Measurements from ENCODE around the gene TRMT10B.

TRMT10B gene, protein sequence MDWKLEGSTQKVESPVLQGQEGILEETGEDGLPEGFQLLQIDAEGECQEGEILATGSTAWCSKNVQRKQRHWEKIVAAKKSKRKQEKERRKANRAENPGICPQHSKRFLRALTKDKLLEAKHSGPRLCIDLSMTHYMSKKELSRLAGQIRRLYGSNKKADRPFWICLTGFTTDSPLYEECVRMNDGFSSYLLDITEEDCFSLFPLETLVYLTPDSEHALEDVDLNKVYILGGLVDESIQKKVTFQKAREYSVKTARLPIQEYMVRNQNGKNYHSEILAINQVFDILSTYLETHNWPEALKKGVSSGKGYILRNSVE

DNA sequence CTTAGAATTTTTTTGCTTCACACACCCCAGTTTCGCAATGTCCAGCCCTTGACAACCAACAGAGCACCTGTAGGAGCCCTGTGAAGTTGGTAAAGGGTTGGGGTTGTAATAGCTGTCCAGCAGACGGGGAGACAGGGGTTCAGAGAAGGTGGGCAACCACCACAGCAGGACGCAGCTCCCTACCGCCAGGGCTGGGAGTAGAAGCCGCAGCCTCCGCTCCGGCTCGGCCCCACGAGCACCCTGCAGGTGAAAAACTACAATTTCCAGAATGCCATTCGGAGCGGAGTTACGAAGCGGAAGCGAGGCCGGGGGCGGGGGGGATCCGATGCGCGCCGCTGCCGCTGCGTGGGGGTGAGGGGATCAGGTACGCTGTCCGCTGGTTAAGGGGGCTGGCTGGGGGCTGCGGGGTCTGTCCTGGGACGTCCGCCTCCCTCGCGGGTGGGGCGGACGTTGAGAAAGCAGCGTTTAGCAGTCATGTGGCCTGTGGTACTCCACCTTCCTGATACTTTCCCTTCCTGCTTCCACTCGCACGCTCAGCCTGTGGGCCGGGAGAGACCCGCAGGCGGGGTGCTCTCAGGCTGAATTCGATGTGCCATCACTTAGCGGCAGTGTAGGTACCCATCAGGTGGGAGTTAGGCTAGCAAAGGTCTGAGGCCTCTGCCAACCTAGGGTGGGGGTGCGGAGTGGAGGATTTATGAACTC is at the start of gene TRMT10B:
TSS of gene TRMT10B (plus strand) at position 317 of the 702 bp plus-strand sequence. CDS start 8,127 bp downstream, outside the sequence.
- DNase-seq = peak; percentile 82

DNA sequence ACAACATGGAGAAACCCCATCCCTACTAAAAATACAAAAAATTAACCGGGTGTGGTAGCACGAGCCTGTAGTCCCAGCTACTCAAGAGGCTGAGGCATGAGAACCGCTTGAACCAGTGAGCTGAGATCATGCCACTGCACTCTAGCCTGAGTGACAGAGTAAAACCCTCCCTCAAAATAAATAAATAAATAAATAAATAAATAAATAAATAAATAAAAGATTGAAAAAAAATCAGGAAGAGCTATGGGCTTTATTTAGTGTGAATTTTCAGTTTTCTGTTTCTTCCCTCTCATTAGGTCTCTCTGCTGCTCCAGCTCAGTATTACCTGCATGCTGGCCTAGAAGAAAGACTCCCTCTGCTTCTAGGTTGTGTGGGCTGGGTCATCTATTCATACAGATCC is 47.8 kb upstream of the TRMT10B start:
- DNase-seq = no peak

DNA sequence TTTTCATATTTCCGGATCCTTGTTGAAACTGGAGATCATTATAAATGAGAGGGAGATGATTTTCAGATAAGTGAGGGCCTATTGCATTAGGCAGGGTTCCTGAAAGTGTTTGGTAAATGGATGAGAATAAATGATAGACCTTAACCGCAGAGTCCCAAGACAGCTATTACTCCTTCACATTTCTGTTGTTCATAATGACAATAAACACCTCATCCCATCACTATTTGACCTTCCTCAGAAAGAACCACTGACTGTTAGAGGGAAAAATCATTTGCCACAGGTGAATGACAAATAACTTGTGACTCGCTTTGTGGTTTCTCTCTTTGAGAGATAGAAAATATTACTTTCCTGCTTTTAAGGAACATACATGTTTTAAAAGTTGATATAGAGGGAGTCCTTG is 47.3 kb upstream of the TRMT10B start:
- peak; percentile 18 for DNase-seq

DNA sequence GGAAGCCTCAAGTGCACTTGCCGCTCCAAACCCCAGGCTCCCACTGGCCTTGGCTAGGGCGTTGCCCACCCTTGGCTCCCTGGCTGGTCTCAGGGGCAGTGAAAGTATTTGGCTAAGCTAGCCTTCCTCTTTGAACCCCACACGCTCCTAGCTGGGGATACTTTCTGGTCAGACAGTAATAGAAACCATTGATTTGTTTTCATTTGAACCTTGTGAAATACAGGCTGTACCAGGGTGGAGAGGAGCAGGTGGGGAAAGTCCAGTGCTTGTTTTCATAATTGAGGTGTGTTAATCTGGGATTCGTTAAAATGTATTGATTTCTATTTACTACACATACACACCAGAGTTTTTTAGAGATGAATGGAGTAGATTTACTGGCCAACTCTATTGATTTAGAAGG is 45.9 kb upstream of the TRMT10B start:
- no peak for DNase-seq

DNA sequence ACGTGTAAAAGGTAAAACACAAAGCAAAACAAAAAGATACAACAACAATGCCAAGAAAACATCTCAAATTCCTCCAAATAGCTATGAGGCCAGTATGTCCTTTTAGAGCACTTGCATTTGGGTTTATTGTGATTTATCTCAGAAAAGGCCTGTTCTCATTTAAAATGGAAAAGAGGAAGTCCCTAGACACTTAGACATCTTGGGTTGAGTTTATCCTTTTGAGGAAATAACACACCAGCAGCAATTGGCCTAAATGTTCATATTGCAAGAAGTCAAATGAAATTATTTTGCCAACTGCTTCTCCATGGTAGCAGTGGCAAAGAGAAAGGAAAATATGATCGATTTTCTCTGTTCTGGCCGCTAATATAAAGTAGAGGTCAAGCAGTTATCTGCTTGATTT is 43.6 kb upstream of the TRMT10B start:
- no peak for DNase-seq

DNA sequence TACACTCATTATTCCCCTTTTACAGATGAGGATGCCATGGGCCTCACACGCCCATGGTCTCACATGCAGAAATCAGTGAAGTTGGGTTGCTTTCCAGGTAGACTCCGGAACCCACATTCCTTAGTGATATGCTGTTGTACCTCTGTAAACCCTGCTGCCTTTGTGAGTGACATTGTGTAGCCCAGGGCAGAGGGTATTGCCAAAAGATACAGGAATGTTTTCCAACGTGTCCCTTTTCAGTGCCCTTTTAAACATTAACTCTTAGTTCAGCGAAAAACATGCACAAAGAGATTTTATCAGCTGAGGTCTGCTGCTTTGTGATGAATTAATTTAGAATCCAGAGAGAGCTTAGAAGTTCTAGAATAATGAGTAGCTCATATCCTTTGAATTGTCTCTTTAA is 38.3 kb upstream of the TRMT10B start:
- no peak for DNase-seq

DNA sequence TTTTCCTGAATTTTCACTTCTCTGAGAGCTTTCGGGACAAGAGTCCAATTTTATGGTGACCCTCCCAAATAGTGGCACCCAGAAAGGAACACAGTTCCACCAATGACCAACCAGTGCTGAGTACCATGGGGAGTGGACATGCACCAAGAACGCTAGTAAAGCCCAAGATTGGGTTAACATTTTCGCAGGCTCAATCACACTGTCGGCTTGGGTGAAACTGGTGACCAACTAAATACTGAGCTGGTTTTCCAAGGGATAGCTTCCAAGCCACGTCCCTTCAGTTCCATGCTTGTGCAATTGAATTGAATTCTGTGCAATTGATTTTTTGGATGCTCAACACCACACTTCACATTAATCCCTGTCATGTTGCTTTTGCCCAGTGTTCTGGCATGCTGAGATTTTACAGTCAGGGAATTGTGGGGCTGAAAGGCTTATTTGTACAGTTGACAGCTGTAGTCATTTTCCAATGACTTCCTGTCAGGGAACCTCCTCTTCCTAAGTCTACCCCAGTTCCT is 37.6 kb upstream of the TRMT10B start:
- no peak for DNase-seq

DNA sequence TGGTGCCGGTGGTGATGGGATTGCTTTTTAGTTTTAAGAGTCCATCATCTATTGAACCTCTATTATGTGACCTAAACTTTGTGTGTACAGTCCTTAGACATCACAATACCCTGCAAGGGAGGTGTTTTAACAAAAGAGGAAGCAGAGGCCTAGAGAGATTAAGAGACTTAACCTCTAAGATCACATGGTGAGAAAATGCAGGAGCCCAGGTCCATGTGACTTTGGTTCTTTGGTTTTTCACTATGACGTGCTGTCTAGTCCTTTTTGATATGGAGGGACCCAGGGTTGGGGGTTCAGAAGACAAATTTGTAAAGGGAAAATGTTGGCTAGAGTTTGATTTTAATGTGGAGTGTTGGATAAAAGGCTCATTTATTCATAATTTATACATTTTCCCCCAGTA is 34.1 kb upstream of the TRMT10B start:
- DNase-seq = no peak

DNA sequence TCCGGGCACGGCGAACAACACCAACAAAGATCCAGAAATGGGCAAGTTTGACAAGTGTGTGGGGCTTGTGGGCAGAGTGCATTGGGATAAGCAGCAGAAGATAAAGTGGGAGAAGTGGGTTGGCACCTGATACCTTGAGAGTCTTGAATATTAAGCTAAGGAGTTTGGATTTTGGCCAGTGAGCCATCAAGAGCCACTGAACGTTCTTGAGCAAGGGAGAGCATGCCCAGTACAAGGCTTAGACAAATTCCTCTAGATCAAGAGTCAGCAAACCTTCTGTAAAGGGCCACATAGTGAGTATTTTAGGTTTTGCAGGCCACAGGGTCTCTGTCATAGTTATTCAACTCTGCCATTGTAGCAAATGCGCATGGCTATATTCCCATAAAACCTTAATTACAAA is 26.6 kb upstream of the TRMT10B start:
- no peak for DNase-seq

DNA sequence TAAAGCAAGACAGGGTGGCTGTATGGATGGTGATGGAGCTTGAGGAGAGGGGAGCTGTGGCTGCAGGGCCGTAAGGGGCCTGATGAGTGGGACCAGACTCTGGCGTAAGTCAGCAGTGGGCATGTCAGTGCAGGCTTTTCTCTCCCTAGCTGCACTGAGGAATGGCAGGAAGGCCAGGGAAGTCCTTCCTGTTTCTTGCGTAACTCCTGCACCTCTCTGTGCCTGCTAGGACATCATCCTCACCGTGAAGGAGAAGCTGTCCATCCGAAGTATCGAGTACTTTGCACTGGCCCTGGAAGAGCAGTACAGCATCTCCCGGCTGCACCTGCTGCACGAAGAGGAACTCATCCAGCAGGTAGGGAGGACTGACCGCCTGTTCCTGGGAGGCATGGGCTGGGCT is 24.1 kb upstream of the TRMT10B start:
- no peak for DNase-seq

DNA sequence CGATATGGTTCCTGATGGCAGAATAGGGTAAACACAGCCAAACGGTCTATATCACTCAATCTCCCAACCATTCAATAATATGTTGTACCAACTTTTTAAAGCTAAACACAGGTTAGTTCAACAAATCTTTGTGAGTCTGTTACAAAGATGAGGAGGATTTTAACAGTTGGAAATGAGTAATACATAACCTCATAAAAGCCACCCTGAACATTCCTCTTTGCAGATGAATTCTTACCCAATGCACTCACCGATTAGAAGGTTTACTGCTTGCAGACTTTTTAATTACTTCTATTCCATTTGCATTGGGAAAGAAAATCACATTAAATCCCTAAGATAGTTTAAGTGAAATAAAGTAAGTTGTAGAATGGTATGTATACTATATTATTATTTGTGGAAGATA is 23.3 kb upstream of the TRMT10B start:
- DNase-seq = no peak

DNA sequence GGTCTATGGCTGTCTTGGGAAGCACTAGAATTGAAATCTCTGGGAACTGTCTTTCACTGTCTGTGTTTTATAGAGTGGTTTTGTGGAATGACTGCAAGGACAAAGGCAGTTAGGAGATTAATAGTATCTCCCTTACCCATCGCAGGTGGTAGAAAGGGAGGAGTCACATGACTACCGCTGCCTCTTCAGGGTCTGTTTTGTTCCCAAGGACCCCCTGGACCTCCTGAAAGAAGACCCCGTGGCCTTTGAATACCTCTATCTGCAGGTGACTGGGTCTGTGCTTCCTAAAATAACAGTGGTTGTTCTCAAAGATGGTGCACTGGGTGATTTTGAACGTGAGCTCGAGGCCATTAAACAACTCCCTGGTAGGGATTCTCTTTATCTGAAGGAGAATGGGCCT is 22.8 kb upstream of the TRMT10B start:
- no peak for DNase-seq

DNA sequence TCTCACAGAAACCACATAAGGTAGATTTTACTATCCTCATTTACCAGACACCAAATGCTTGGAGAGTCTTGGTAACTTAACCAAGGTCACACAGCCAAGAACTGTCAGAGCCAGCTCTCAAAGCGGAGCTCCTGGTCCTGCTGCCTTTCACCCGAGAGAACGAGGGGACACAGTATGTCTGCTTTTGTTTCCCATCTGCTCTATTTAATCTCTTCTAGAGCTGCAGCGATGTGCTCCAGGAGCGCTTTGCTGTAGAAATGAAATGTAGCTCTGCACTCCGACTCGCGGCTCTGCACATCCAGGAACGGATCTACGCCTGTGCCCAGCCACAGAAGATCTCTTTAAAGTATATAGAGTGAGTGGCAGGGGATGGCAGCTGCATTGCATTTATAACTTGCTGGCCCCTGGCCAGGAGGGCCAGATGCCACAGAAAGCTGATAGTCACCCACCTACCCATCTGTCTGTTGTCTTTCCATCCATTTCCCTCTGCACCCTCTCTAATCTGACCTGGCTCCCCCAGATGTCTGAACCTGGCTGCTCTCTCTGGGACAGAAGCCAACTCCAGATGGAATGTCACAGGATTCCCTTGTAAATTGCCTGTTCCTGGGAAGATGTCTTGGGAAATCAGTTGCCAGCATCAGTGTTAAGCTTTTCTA is 21.4 kb upstream of the TRMT10B start:
- no peak for DNase-seq

DNA sequence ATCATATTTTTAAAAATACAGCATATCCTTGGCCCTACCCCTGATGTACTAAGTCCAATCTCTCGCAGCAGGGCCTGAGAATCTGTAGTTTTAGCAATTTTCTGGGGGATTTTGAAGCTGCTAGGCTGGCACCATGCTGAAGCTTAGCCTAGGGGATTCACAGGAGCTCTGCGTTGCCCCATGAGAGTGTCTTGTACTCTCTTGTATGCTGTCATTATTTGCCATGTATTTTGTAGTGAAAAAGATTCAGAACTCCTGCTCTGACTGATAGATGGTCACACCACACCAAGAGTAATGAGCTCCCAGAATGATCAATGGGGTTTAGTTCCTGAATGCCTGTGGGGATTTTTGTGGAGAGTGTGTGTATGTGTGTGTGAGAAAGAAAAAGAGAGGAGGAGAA is 20.7 kb upstream of the TRMT10B start:
- no peak for DNase-seq

DNA sequence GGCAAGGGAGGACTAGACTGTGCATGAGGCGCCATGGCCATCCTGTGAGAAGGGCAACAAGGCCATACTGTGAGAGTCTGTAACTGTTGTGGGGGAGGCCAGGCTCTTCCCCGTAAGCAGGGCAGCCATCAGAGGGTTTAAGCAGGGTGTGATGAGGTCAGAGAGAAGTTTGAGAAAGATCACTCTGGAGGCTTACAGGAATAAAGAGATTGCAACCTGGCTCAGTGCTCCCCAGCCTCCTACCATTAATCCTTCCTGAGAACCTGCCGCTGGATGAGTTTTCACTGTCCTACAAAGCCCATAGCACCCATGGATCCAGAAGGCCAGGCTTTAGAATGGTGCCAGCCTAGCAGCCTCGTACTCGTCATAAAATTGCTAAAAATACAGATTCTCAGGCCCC is 14.4 kb upstream of the TRMT10B start:
- DNase-seq = no peak

DNA sequence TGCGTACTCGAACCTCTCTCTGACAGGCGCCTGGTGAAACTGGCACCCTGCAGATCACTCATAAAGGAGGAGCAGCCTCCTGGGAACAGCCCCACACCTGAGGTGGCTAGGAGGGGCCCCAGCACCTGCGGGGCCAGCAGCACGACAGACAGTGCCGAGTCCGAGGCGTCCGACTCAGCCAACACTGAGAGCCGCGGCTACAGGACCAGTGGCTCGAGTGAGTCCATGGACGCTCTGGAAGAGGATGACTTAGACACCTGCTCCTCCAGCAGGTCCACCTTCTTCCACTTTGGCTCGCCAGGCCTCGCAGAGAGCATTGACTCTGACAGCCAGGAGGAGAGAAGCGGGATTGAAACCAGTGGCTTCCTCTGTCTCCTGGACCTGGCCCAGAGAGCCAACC is 13.5 kb upstream of the TRMT10B start:
- DNase-seq = no peak

DNA sequence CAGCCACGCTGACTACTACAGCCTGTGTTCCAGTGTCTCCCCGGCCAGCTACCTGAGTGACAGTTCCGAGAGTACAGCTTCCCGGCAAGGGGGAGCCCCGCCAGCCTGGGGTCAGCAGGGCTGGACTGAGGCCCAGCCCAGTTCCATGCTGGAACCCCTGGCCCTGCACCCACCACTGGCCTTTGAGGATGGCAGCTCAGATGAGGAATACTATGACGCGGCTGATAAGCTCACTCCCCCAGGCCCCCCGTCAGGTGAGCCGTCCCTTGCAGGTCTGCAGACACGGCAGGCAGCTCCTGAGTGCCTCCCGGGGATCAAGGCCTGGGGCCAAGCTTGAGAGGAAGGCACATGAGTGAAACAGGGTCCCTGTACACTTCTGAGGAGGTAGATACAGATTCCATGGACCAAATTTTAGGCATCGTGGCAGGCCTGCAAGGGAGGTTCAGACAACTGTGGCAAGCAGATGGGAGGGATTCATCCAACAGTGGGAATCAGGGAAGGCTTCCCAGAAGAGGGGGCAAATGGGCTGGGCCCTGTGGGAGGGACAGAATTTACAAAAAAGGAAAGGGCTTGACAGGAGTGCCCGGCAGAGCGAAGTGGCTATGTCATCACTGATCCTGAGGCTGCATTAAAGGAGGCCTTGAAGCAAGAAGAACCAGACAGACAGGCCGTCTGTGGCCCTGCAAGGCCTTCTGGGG is 12.8 kb upstream of the TRMT10B start:
- no peak for DNase-seq

DNA sequence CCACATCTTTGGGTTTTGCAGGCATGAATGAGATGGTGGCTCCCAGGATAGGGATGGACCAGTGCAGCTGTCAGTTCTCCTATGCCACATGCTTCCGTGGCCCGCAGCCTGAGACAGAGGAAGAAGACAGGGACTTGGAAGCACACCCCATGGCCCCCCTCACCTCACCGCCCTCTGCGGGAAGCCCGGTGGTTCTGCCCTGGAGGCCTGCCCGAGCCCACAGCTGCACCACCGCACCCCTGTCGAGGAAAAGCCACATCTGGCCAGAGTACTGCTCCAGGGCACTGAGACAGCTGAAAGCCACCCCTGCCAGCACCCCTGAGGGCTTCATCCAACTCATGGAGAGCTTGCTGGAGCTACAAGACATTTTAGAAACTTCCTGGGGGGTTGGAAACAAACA is 7.6 kb upstream of the TRMT10B start:
- no peak for DNase-seq

DNA sequence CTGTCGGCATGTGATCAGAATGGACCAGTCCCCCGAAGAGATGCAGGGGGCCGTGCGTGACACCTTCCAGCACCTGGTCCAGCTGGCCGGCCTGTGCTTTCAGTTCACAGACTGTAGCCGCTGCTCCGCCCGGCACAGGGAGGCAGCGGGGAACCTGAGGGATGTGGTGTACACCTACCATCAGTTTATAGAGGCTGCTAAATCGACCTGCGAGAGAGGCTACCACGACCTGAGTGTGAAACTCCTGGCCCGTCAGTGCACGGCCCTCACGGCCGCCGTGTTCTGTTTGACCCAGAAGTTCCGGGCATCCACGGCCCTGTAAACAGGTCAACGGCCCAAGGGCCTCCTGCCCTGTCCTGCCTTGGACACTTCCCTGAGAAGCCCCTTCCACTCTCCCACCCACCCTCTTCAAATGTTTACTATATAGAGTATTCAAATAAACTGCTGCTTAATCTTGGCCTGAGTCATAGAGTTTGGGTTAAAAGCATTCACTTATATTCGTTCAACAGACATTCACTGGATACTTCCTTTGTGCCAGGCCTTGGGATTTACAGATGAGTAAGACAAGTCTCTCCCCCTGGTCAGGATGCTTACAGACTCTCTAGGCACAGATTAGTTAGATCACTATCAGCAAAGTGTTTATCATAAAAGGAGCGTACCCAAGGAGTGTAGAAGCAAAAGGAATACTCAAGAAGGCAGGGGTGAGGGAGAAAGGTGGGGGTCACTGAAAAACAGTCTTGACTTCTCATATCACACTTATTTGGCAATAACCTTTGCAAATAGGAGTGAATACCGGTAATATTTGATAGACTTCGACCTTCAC is 6.9 kb upstream of the TRMT10B start:
- DNase-seq = no peak

DNA sequence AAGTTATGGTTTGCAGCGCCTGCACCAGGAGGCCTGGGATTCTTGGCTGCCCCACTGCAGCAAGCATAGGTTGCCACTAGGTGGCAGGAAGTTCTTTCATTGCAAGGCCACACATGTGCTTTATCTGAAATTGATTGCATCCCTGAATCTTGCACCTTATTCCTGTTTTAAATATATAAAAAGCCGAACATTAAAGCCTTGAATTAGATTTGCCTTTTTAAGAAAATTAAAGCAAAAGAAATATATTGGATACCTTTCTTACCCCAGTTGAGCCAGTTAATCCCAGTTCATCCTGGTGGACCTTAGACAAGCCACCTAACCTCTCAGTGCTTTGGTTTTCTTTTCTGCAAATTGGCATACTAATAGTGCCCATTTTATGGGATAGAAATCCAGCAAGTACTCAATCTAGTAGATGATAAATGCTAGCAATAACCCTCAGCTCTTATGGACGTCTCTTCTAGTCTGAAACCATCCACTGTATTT is 6.3 kb upstream of the TRMT10B start:
- peak; percentile 68 for DNase-seq

DNA sequence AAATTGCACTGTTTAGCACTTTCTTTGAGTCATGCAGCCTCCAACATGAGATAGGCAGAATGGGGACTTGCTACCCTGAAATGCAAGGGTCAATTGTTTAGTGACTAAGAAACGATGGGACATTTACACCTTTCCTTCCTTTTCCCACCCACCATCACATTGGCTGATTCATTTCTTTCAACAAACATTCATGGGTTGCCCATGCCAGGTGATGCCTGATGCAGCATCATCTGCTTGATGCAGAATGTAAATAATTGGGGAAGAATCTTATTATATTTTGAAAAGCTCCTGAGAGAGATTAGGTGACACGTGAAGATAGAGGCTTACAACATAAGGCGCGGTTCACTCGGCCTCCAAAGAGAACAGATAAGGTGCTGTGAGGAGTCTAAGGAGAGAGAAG is 4.5 kb upstream of the TRMT10B start:
- DNase-seq = no peak

DNA sequence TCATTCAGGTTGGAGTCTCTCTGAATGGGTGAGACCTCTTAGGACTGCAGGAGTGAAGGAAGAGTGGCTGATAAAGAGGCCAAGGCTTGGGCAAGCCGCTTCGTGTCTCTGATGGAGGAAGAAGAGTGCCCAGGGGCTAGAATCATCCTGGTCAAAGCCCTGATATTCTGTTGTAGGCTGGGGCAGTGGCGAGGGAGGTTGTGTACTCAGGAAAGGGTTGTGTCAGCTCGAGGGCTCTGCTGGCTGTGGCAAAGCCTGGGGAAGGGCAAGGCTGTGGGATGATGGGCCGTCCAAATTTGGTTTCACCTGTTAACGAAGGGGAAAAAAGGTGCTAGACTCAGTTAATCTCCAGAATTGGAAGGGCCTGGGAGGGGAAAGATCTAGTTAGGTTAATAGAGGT is 2.4 kb upstream of the TRMT10B start:
- DNase-seq = no peak

All from activated CD4-positive, alpha-beta T cell treated with anti-CD3 and anti-CD28 coated beads, Interleukin-2, amount 50 U/mL, for 16 hours (primary cell).